ENCODE measurements around the gene UXS1.

DNA sequence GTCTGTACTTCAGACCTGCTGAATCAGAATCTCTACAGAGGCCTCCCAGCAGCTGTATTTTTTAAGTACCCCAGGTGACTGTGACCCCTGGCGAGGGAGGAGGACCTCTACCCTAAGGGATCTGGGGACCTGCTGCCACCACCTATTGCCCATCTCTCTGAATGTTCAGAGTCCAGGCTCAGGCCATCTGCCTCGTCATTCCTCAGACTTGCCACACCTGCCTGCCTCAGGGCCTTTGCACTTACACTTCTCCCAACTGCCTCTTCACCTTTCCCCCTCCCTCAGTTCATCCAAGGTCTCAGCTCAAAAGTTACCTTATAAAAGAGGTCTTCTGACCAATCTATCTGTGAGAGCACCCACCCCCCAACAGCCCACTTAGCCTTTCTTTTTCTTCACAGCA is 21.5 kb downstream of the UXS1 start:
- TF ChIP-seq, protein P1, sequence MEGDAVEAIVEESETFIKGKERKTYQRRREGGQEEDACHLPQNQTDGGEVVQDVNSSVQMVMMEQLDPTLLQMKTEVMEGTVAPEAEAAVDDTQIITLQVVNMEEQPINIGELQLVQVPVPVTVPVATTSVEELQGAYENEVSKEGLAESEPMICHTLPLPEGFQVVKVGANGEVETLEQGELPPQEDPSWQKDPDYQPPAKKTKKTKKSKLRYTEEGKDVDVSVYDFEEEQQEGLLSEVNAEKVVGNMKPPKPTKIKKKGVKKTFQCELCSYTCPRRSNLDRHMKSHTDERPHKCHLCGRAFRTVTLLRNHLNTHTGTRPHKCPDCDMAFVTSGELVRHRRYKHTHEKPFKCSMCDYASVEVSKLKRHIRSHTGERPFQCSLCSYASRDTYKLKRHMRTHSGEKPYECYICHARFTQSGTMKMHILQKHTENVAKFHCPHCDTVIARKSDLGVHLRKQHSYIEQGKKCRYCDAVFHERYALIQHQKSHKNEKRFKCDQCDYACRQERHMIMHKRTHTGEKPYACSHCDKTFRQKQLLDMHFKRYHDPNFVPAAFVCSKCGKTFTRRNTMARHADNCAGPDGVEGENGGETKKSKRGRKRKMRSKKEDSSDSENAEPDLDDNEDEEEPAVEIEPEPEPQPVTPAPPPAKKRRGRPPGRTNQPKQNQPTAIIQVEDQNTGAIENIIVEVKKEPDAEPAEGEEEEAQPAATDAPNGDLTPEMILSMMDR (IDR thresholded peaks at IDR 0.05), result no peak
- TF ChIP-seq POLR2A (IDR thresholded peaks at IDR 0.05), result no peak
